Right atrium auricular region (tissue), 2 donors: ENCODE data around the gene ACAD8. TPM values are rescaled to one million over a fixed set of nuclear protein-coding genes. Genes with fewer than 3 reads are reported as not detected.
"Not testable (repeated sequence)": the region's sequence is repeated elsewhere in the genome, so short reads cannot be mapped to it uniquely, and the experiment has no call there.

Source experiments
- DNase-seq: peaks from one replicate; pipeline ENCODE4 v3.0.0-alpha.2; 2019; ENCODE audit warnings: low spot score
- H3K27ac ChIP-seq, 2 donors: fragments of 200-600 bp; sonication (generic); 1 replicate in 1 of 2; 2 replicates in 1 of 2; pipeline ENCODE4 v1.5.1; 2016 to 2019
- H3K27me3 ChIP-seq, 2 donors: fragments of 200-600 bp; sonication (generic); one replicate each; pipeline versions ENCODE4 v1.5.1 to v1.6.0; 2017 to 2019
- H3K36me3 ChIP-seq: fragments of 200-600 bp; sonication (generic); one replicate; pipeline ENCODE4 v1.5.1; 2016
- H3K4me1 ChIP-seq, 2 donors: fragments of 200-600 bp; sonication (generic); one replicate each; pipeline versions ENCODE4 v1.5.1 to v1.6.0; 2017 to 2019
- H3K4me3 ChIP-seq, 2 donors: fragments of 200-600 bp; sonication (generic); 1 replicate in 1 of 2; 2 replicates in 1 of 2; pipeline ENCODE4 v1.5.1; 2017 to 2019; ENCODE audit warnings: mild to moderate bottlenecking in 1 of 2, moderate library complexity in 1 of 2
- H3K9me3 ChIP-seq, 2 donors: fragments of 200-600 bp; sonication (generic); one replicate each; pipeline ENCODE4 v1.5.1; 2019
- total RNA-seq, 2 donors: library from RNA; depleted of rRNA; stranded (reverse); fragments of >200 nt; gene quantifications; one replicate each; pipeline ENCODE4 v1.1.0, GENCODE V29; 2016
- TF ChIP-seq, protein P1 (sequence below), 2 donors: fragments of 200-600 bp; sonication (generic); IDR thresholded peaks; one replicate each; pipeline ENCODE4 v1.5.1; 2019; ENCODE audit warnings: antibody characterized with exemption in 2 of 2

Gene ACAD8
- total RNA-seq, 2 donors from 2014 or later: 17.6 to 32.9 TPM

DNA sequence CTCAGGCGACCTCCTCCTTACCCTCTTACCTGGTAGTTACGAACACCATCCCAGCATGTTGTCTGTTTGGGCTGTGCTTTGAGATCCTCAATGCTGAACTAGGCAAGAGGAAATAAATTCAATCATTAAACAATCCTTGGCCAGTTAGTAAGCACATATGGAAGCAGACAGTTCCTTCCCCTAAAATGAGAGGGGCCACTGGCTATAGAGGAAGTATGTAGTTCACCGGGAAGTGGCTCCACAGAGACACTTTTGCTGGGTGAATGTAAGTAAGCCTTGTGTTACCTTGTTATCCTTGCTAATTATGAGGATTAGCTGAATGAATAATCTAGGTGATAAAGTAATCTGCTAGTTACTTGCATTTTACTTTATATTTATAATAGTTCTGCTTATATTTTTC is 3.1 kb upstream of the ACAD8 start:
- Histone ChIP-seq H3K9me3 (no peaks in the 10 kb centered on the region), H3K27me3 (no peaks in the 10 kb centered on the region), H3K36me3 (peaks cover 59% of the 10 kb centered on the region), H3K4me1 (peaks cover 0 to 22% of the 10 kb centered on the region in 2 donors), H3K27ac (no peak overlapping the region), H3K4me3 (no peak overlapping the region)
- no peak for DNase-seq
- TF ChIP-seq, protein P1, sequence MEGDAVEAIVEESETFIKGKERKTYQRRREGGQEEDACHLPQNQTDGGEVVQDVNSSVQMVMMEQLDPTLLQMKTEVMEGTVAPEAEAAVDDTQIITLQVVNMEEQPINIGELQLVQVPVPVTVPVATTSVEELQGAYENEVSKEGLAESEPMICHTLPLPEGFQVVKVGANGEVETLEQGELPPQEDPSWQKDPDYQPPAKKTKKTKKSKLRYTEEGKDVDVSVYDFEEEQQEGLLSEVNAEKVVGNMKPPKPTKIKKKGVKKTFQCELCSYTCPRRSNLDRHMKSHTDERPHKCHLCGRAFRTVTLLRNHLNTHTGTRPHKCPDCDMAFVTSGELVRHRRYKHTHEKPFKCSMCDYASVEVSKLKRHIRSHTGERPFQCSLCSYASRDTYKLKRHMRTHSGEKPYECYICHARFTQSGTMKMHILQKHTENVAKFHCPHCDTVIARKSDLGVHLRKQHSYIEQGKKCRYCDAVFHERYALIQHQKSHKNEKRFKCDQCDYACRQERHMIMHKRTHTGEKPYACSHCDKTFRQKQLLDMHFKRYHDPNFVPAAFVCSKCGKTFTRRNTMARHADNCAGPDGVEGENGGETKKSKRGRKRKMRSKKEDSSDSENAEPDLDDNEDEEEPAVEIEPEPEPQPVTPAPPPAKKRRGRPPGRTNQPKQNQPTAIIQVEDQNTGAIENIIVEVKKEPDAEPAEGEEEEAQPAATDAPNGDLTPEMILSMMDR (IDR thresholded peaks at IDR 0.05): no peak

DNA sequence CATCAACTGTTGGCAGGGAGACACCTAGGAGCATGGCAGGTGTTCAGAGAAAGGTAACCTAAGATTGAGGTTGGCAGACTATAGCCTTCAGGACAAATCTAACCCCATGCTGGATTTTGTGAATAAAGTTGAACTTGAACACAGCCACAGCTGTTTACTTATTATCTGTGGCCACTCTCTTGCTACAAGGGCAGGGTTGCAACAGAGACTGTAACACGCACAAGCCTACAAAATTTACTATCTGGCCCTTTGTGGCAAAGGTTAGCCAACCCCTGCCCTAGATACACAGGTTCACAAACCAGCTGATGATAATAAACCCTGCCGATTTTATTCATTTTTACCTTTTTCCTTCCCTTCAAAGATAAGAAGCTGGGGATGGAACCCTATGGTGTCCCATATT is 2.7 kb upstream of the ACAD8 start:
- TF ChIP-seq, protein P1 (IDR thresholded peaks at IDR 0.05): no peak
- no peak for DNase-seq
- Histone ChIP-seq H3K36me3 (peaks cover 55% of the 10 kb centered on the region), H3K27ac (no peak overlapping the region), H3K4me1 (peaks cover 0 to 22% of the 10 kb centered on the region in 2 donors), H3K9me3 (no peaks in the 10 kb centered on the region), H3K4me3 (no peak overlapping the region), H3K27me3 (no peaks in the 10 kb centered on the region)

DNA sequence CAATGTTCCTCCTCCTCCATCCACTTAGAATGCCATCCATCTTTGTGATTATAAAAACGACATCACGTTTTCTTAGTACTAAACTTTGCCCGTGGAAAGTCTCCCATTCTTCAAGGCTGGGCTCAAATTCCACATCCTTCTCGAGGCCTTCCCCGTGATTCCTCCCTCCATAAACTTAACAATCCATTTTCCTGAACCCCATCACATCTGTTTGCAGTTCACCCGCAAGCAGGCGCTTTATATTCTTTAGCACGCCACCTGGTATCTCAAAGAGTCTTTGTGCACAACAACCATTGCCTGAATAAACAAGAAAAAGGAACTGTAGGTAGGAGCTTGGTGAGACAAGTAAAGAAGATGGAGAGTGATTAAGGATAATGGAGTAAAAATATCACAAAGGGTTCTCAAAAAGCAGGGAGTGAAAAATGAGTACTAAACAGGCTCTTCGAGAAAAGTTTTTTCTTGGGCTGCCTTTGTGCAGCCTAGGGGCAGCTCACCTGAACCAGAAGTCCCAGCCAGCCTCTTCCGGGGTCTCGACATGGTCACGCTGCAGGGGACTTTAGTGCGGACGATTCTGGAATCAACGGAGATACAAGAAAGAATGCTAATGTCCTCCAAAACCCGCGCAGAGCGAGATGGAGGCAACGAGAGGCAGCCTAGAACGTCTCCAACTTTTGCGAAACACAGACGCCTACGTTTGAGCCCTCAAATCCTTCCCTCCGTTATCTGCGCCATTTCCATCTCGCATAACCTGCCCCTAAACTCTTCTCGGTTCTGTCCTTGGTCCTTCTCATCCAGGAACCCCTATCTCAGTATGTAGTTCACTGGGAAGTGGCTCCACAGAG is 801 bp upstream of the ACAD8 start:
- Histone ChIP-seq H3K9me3 (no peaks in the 10 kb centered on the region), H3K36me3 (peaks cover 36% of the 10 kb centered on the region), H3K4me1 (peaks cover 0 to 22% of the 10 kb centered on the region in 2 donors), H3K27me3 (no peaks in the 10 kb centered on the region), H3K4me3 (peak overlapping the region; percentile 70 to 95), H3K27ac (peak overlapping the region; percentile 57 to 80)
- no peak for DNase-seq
- TF ChIP-seq, protein P1 (IDR thresholded peaks at IDR 0.05): no peak

DNA sequence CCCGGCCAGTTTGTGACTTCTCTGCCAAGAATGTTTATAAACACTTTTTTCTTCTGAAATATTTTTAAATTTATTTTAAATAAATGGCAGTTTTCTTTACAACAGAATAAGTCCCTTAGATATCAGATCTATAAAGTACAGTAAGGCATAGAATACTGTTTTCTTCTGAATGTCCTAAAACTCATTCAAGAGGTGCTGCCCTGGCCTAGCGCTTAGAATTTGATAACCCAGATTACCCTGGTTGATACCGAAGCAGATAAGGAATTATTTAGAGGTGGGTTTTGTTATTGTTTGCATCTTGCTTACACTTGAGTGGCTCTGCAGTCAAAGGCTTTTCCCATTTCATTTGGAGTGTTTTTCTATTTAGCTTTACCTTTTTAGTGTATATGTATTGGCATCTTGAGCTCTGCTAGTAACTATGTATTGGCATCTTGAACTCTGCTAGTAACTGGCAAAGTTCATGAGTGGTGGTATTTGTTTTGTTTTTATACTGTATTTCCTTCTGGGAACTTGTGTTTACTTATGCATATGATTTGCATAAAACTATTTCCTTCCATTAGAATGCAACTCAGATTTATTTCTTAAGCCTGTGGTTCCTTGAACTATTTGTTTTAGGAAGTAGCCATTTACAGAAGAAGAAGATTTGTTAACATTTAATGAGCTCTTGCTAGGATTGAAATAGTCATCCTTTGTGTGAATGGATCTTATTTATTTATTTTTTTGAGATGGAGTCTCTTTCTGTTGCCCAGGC is 1.2 kb downstream of the ACAD8 start:
- no peak for DNase-seq
- peaks cover 33% of the 10 kb centered on the region for H3K36me3 ChIP-seq
- TF ChIP-seq, protein P1 (IDR thresholded peaks at IDR 0.05): no peak
- H3K4me3 ChIP-seq: peak overlapping the region; percentile 70 to 95
- no peak overlapping the region for H3K27ac ChIP-seq
- H3K27me3 ChIP-seq: no peaks in the 10 kb centered on the region
- H3K9me3 ChIP-seq: no peaks in the 10 kb centered on the region
- peaks cover 0 to 22% of the 10 kb centered on the region in 2 donors for H3K4me1 ChIP-seq

DNA sequence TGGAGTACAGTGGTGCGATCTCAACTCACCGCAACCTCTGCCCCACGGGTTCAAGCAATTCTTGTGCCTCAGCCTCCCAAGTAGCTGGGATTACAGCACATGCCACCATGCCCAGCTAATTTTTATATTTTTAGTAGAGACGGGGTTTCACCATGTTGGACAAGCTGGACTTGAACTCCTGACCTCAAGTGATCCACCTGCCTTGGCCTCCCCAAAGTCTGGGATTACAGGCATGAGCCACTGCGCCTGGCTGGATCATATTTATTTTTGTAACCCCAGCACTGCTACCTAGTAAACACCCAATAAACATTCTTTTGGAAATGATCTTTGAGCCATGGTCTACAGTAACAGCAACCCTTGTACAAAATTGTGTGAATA is 1.8 kb downstream of the ACAD8 start:
- H3K27ac ChIP-seq, DNase-seq, H3K4me3 ChIP-seq, H3K27me3 ChIP-seq, H3K9me3 ChIP-seq: not testable (repeated sequence)
- H3K4me1 ChIP-seq: peaks cover 0 to 22% of the 10 kb centered on the region in 2 donors
- H3K36me3 ChIP-seq: peaks cover 33% of the 10 kb centered on the region

DNA sequence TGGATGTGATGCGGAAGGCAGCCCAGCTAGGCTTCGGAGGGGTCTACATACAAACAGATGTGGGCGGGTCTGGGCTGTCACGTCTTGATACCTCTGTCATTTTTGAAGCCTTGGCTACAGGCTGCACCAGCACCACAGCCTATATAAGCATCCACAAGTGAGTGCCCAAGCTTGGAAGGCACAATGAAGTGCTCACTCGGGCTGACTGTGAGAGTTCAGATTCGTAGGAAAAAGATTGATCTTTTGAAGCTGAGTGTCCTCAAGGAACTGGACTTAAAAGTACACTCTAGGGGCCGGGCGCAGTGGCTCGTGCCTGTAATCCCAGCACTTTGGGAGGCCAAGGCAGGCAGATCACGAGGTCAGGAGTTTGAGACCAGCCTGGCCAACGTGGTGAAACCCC is 3.7 kb downstream of the ACAD8 start:
- Histone ChIP-seq H3K4me3 (no peak overlapping the region), H3K27ac (no peak overlapping the region), H3K36me3 (peaks cover 39% of the 10 kb centered on the region), H3K4me1 (peaks cover 0 to 17% of the 10 kb centered on the region in 2 donors), H3K9me3 (no peaks in the 10 kb centered on the region), H3K27me3 (no peaks in the 10 kb centered on the region)
- TF ChIP-seq, protein P1 (IDR thresholded peaks at IDR 0.05): no peak
- no peak for DNase-seq
